GM12878 (cell line): ENCODE measurements around the gene HPSE2.

Experiments
- BACH1 ChIP-seq: fragments of 450-650 bp; IDR thresholded peaks from 2 replicates; pipeline ENCODE4 v1.6.1; 2017; ENCODE audit warnings: mild to moderate bottlenecking, borderline replicate concordance
- ETV6 ChIP-seq, 2 experiments: fragments of 450-650 bp in 1 of 2; IDR thresholded peaks in 1 of 2; conservative IDR thresholded peaks in 1 of 2; 2 replicates each; pipeline ENCODE4 v1.6.1; 2014; ENCODE audit warnings: antibody characterized with exemption in 1 of 2, borderline replicate concordance in 1 of 2, low read depth in 1 of 2, mild to moderate bottlenecking in 1 of 2, moderate library complexity in 1 of 2
- HDAC2 ChIP-seq: fragments of 200-600 bp; sonication (generic); IDR thresholded peaks from 2 replicates; pipeline ENCODE4 v1.6.1; 2017
- JUND ChIP-seq: IDR thresholded peaks from 2 replicates; pipeline ENCODE4 v1.6.1; 2012; ENCODE audit warnings: low read depth, mild to moderate bottlenecking, low read length, improper control_type of control experiment, moderate library complexity
- MTA3 ChIP-seq: IDR thresholded peaks from 2 replicates; pipeline ENCODE4 v1.6.1; 2012; ENCODE audit warnings: low read length, inconsistent platforms, borderline replicate concordance
- POLR2AphosphoS5 ChIP-seq: IDR thresholded peaks from 2 replicates; pipeline ENCODE4 v1.6.1; 2011; ENCODE audit warnings: mild to moderate bottlenecking, low read length, inconsistent platforms
- RCOR1 ChIP-seq: conservative IDR thresholded peaks from 2 replicates; pipeline ENCODE4 v1.6.1; 2012; ENCODE audit warnings: low read depth, low read length, improper control_type of control experiment
- TAF1 ChIP-seq: IDR thresholded peaks from 2 replicates; pipeline ENCODE4 v1.6.1; 2011; ENCODE audit warnings: mild to moderate bottlenecking, low read depth, low read length, borderline replicate concordance
- TARDBP ChIP-seq: IDR thresholded peaks from 2 replicates; pipeline ENCODE4 v1.6.1; 2016; ENCODE audit warnings: borderline replicate concordance
- YBX1 ChIP-seq: fragments of 450-650 bp; IDR thresholded peaks from 2 replicates; pipeline ENCODE4 v1.6.1; 2016; ENCODE audit warnings: antibody characterized with exemption
- TF ChIP-seq, protein P1 (sequence below), 3 experiments: IDR thresholded peaks in 2 of 3; conservative IDR thresholded peaks in 1 of 3; 2 replicates each; pipeline ENCODE4 v1.5.1; 2011; ENCODE audit warnings: low read depth in 3 of 3, low read length in 3 of 3, mild to moderate bottlenecking in 3 of 3, control low read depth in 2 of 3, moderate library complexity in 2 of 3, inconsistent platforms in 1 of 3, mixed read lengths in 1 of 3; ENCODE audit not compliant: control insufficient read depth in 2 of 3, insufficient read depth in 1 of 3; ENCODE audit errors: extremely low read depth in 1 of 3
- TF ChIP-seq, protein P2 (sequence below): fragments of 450-650 bp; IDR thresholded peaks from 2 replicates; pipeline ENCODE4 v1.6.1; 2017; ENCODE audit warnings: mild to moderate bottlenecking, moderate library complexity

DNA sequence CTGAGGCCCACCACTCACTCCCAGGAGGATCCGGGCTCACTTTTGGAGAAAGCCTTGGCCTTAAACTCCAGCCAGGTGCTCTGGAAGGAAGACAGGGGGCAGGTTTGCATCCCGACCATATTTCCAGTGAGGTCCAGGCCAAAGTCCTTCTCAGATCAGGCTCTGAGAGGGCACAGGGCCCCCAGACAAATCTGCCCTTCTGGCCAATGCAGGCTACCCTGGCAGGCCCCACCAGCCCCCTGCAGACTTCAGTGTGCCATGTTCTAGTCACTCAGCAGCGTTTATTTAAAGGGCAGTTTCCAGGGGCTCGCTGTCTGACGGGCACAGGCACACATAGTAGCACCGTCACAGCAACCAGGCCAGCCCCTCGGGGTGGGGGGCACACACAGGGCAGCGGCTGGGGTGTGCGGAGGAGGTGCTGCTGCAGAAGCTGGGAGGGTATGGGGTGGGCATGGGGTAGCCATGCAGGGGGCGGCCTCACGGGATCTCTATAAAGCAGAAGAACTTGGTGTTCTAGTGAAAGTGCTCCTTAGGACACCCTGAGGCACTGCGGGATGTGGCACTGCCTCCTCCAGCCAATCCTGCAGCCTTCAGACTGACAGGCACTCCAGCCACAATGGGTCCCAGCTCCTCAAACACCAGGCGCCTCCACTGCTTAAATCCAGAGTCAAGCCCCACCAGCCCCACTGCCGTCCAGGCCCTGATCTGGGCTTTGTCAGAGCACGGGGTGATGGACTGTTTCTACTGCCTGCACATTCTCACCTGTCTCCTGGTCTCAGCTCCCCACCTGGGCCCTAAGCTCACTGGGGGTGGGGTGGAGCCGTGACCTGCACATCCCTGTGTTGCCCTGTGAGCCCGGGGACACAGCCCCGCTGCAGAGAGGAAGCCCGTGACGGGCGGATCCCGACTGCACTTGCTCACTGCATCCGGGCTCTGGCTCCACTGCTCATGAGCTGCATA lies 811.1 kb downstream of the HPSE2 start:
- TF ChIP-seq ETV6 (conservative IDR thresholded peaks at IDR 0.05 in 1 of 2, IDR thresholded peaks at IDR 0.05 in 1 of 2; ENCODE audit: borderline replicate concordance in 1 of 2, low read depth in 1 of 2) (no peak), POLR2AphosphoS5 (no peak), MTA3 (no peak), YBX1 (no peak), HDAC2 (no peak), TAF1 (no peak), RCOR1 (no peak), JUND (no peak), TARDBP (no peak), BACH1 (no peak)
- TF ChIP-seq, protein P1, sequence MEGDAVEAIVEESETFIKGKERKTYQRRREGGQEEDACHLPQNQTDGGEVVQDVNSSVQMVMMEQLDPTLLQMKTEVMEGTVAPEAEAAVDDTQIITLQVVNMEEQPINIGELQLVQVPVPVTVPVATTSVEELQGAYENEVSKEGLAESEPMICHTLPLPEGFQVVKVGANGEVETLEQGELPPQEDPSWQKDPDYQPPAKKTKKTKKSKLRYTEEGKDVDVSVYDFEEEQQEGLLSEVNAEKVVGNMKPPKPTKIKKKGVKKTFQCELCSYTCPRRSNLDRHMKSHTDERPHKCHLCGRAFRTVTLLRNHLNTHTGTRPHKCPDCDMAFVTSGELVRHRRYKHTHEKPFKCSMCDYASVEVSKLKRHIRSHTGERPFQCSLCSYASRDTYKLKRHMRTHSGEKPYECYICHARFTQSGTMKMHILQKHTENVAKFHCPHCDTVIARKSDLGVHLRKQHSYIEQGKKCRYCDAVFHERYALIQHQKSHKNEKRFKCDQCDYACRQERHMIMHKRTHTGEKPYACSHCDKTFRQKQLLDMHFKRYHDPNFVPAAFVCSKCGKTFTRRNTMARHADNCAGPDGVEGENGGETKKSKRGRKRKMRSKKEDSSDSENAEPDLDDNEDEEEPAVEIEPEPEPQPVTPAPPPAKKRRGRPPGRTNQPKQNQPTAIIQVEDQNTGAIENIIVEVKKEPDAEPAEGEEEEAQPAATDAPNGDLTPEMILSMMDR (IDR thresholded peaks at IDR 0.05 in 2 of 3, conservative IDR thresholded peaks at IDR 0.05 in 1 of 3; ENCODE audit: control insufficient read depth in 2 of 3, extremely low read depth in 1 of 3, insufficient read depth in 1 of 3, low read depth in 3 of 3, low read length in 3 of 3) = no peak
- TF ChIP-seq, protein P2, sequence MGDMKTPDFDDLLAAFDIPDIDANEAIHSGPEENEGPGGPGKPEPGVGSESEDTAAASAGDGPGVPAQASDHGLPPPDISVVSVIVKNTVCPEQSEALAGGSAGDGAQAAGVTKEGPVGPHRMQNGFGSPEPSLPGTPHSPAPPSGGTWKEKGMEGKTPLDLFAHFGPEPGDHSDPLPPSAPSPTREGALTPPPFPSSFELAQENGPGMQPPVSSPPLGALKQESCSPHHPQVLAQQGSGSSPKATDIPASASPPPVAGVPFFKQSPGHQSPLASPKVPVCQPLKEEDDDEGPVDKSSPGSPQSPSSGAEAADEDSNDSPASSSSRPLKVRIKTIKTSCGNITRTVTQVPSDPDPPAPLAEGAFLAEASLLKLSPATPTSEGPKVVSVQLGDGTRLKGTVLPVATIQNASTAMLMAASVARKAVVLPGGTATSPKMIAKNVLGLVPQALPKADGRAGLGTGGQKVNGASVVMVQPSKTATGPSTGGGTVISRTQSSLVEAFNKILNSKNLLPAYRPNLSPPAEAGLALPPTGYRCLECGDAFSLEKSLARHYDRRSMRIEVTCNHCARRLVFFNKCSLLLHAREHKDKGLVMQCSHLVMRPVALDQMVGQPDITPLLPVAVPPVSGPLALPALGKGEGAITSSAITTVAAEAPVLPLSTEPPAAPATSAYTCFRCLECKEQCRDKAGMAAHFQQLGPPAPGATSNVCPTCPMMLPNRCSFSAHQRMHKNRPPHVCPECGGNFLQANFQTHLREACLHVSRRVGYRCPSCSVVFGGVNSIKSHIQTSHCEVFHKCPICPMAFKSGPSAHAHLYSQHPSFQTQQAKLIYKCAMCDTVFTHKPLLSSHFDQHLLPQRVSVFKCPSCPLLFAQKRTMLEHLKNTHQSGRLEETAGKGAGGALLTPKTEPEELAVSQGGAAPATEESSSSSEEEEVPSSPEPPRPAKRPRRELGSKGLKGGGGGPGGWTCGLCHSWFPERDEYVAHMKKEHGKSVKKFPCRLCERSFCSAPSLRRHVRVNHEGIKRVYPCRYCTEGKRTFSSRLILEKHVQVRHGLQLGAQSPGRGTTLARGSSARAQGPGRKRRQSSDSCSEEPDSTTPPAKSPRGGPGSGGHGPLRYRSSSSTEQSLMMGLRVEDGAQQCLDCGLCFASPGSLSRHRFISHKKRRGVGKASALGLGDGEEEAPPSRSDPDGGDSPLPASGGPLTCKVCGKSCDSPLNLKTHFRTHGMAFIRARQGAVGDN = no peak
